Measurements from ENCODE around the gene TMEM238. TPM values are rescaled to one million over a fixed set of nuclear protein-coding genes. Genes with fewer than 3 reads are reported as not detected.
A peak's percentile ranks its signal among the peaks of the same experiment; 100 is the strongest.

Gene TMEM238
- total and polyA plus RNA-seq, 2 donors from 2014 or later = 8.1 to 24.3 TPM

DNA sequence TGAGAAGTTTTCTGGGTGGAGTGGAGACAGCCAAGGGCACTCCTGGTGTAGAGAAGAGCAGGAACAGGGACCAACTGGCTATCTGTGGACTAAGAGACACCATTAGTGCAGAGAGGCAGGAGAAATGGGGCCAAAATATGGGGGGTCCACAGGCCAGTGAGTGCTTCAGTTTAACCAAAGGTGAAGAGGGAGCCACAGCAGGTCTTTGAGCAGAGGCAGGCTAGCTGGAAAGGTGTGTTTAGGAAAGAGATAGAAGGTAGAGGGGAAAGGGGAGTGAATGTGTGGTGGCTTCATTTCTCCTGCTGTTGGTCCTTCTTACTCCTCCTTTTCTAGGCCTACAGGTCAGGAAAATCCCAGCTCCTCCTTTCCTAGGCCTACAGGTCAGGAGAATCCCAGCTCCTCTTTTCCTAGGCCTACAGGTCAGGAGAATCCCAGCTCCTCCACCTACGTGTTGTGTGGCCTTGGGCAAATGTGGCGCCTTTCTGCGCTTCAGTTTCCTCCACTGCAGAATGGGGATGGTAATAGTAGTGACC lies 1.5 kb downstream of the TMEM238 start:
- H3K9me3 ChIP-seq (ENCODE audit: control insufficient read depth in 2 of 3, insufficient read depth in 1 of 3, low read length in 3 of 3) = no peaks in the 10 kb centered on the region
- no peak overlapping the region for H3K9ac ChIP-seq (ENCODE audit: low read length in 3 of 3)
- H3K36me3 ChIP-seq (ENCODE audit: control insufficient read depth in 2 of 3, insufficient read depth in 3 of 3, low read length in 3 of 3) = peaks cover 0 to 7% (median 0%) of the 10 kb centered on the region in 3 donors
- H3K27ac ChIP-seq (ENCODE audit: low read depth in 2 of 2, low read length in 2 of 2) = no peak overlapping the region
- FAIRE-seq (no peak), DNase-seq (no peak)
- peaks cover 0 to 24% (median 15%) of the 10 kb centered on the region in 3 donors for H3K4me1 ChIP-seq (ENCODE audit: control insufficient read depth in 2 of 3, insufficient read depth in 2 of 3, low read depth in 1 of 3, low read length in 3 of 3)
- H3K27me3 ChIP-seq (ENCODE audit: control insufficient read depth, insufficient read depth, low read length) = no peaks in the 10 kb centered on the region
- H3K4me3 ChIP-seq (ENCODE audit: low read length in 3 of 3) = no peak overlapping the region
- TF ChIP-seq, protein P1, sequence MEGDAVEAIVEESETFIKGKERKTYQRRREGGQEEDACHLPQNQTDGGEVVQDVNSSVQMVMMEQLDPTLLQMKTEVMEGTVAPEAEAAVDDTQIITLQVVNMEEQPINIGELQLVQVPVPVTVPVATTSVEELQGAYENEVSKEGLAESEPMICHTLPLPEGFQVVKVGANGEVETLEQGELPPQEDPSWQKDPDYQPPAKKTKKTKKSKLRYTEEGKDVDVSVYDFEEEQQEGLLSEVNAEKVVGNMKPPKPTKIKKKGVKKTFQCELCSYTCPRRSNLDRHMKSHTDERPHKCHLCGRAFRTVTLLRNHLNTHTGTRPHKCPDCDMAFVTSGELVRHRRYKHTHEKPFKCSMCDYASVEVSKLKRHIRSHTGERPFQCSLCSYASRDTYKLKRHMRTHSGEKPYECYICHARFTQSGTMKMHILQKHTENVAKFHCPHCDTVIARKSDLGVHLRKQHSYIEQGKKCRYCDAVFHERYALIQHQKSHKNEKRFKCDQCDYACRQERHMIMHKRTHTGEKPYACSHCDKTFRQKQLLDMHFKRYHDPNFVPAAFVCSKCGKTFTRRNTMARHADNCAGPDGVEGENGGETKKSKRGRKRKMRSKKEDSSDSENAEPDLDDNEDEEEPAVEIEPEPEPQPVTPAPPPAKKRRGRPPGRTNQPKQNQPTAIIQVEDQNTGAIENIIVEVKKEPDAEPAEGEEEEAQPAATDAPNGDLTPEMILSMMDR (IDR thresholded peaks at IDR 0.05; ENCODE audit: borderline replicate concordance, extremely low read depth, insufficient read depth) = no peak
- intact Hi-C loops (cut with DNase I) = no loop called here

DNA sequence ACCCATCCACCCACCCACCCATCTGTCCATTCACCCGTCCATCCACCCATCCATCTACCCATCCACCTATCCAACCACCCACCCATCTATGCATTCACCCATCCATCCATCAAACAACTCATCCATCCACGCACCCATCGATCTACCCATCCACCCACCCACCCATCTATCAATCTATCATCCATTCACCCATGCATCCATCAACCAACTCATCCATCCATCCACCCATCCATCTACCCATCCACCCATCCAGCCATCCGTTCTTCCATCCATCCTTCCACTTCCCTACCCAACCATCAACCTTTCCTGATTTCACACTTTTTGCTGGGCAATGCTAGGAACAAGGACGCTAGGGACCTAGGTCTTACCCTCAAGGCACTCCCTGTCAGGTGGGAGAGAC lies 2.1 kb downstream of the TMEM238 start:
- peaks cover 0 to 19% (median 10%) of the 10 kb centered on the region in 3 donors for H3K4me1 ChIP-seq (ENCODE audit: control insufficient read depth in 2 of 3, insufficient read depth in 2 of 3, low read depth in 1 of 3, low read length in 3 of 3)
- FAIRE-seq (no peak), DNase-seq (no peak)
- H3K27me3 ChIP-seq (ENCODE audit: control insufficient read depth, insufficient read depth, low read length) = no peaks in the 10 kb centered on the region
- TF ChIP-seq, protein P1 (IDR thresholded peaks at IDR 0.05; ENCODE audit: borderline replicate concordance, extremely low read depth, insufficient read depth) = no peak
- no peak overlapping the region for H3K9ac ChIP-seq (ENCODE audit: low read length in 3 of 3)
- intact Hi-C loops (cut with DNase I) = no loop called here
- H3K27ac ChIP-seq (ENCODE audit: low read depth in 2 of 2, low read length in 2 of 2) = no peak overlapping the region
- no peak overlapping the region for H3K4me3 ChIP-seq (ENCODE audit: low read length in 3 of 3)
- peaks cover 0 to 1% (median 0%) of the 10 kb centered on the region in 3 donors for H3K36me3 ChIP-seq (ENCODE audit: control insufficient read depth in 2 of 3, insufficient read depth in 3 of 3, low read length in 3 of 3)
- no peaks in the 10 kb centered on the region for H3K9me3 ChIP-seq (ENCODE audit: control insufficient read depth in 2 of 3, insufficient read depth in 1 of 3, low read length in 3 of 3)

DNA sequence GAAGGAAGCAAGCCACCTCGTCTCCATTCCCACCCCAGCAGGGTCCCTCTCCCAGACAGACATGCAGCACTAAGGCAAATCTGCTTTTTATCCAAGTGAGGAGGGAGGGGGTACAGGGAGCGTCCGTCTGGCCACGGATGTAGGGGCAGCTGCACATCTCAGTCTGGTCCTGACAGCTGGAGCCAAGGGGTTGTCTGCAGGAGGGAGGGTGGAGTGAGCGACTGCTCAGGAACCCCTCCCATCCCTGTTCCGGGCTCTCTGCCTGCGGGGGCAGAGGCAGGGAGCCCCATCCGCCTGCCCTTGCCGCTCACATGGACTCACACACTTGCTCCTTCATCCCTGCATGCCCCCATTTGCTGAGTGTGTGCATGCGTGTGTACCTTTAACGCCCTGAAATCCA lies 4.9 kb downstream of the TMEM238 start:
- Histone ChIP-seq H3K4me1 (ENCODE audit: control insufficient read depth in 2 of 3, insufficient read depth in 2 of 3, low read depth in 1 of 3, low read length in 3 of 3) (peaks cover 0 to 2% (median 0%) of the 10 kb centered on the region in 3 donors), H3K9me3 (ENCODE audit: control insufficient read depth in 2 of 3, insufficient read depth in 1 of 3, low read length in 3 of 3) (no peaks in the 10 kb centered on the region), H3K4me3 (ENCODE audit: low read length in 3 of 3) (no peak overlapping the region), H3K27me3 (ENCODE audit: control insufficient read depth, insufficient read depth, low read length) (no peaks in the 10 kb centered on the region), H3K27ac (ENCODE audit: low read depth in 2 of 2, low read length in 2 of 2) (no peak overlapping the region), H3K9ac (ENCODE audit: low read length in 3 of 3) (no peak overlapping the region), H3K36me3 (ENCODE audit: control insufficient read depth in 2 of 3, insufficient read depth in 3 of 3, low read length in 3 of 3) (no peaks in the 10 kb centered on the region)
- DNase-seq (peak in 1 of 5 donors; percentile 49), FAIRE-seq (no peak)
- intact Hi-C loops (cut with DNase I) = no loop called here
- TF ChIP-seq, protein P1 (IDR thresholded peaks at IDR 0.05; ENCODE audit: borderline replicate concordance, extremely low read depth, insufficient read depth) = no peak

Data from kidney (tissue), 14 donors.